ENCODE measurements around the gene ATF4. TPM values are rescaled to one million over a fixed set of nuclear protein-coding genes. Genes with fewer than 3 reads are reported as not detected.

The ATF4 gene
- total RNA-seq, 1 experiment from 2014 or later, result 230 TPM

DNA sequence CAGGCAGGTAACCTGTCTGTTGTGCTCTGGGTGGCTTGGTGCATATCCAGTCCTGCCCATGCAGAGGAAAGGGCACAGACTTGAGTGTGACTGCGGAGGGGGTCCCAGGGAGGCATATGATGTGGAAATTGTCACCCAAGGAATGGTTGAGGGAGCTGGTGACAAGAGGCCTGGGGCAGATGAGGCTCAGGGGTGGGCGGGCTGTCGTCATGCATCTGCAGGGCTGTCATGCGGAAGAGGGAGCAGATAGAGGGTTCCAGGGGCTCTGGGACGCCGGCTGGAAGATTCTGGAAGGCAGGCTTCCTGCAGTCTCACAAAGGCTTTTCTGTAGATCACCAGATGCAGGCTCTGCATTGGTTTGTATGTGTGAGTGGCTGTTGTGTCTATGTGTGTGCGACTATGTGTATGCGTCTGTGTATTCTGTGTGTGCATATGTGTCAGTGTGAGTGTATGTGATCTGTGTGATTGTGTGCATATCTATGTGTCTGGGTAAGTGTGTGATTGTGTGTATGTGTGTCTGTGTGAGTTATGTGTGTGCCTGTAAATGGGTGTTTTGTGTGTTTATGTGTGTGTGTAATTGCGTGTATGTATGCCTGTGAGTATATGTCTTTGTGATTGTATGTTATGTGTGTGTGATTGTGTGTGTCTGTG lies 42.6 kb downstream of the ATF4 start:
- peaks cover 7% of the 10 kb centered on the region; the same call in 1 of the 2 replicates for H3K4me1 ChIP-seq (ENCODE audit: insufficient read depth, low read length)
- H3K36me3 ChIP-seq (ENCODE audit: low read depth, low read length), result no peaks in the 10 kb centered on the region
- no TSS peak for BruUV-seq (replicated peaks)
- no peaks in the 10 kb centered on the region for H3K79me2 ChIP-seq (ENCODE audit: low read length)
- no peaks in the 10 kb centered on the region for H3F3A ChIP-seq (ENCODE audit: low read length, unreplicated experiment)
- POLR2A ChIA-PET (ENCODE audit: unreplicated experiment), result no interaction called here
- CTCF ChIA-PET, result no interaction called here
- no peak overlapping the region for H3K9ac ChIP-seq (ENCODE audit: low read length)
- intact Hi-C loops (cut with micrococcal nuclease), result no loop called here
- no peaks in the 10 kb centered on the region; the same call in 1 of the 2 replicates for H3K27me3 ChIP-seq (ENCODE audit: low read length)
- H3K9me3 ChIP-seq (ENCODE audit: low read length), result no peaks in the 10 kb centered on the region
- H3K4me2 ChIP-seq (ENCODE audit: low read length), result no peak overlapping the region
- ATAC-seq, result no peak
- H3K9me2 ChIP-seq (replicated peaks; ENCODE audit: low read length), result no peaks in the 10 kb centered on the region
- H4K20me1 ChIP-seq (ENCODE audit: low read length), result no peaks in the 10 kb centered on the region
- no peak overlapping the region for H3K4me3 ChIP-seq (ENCODE audit: low read length)
- TF ChIP-seq, protein P1, sequence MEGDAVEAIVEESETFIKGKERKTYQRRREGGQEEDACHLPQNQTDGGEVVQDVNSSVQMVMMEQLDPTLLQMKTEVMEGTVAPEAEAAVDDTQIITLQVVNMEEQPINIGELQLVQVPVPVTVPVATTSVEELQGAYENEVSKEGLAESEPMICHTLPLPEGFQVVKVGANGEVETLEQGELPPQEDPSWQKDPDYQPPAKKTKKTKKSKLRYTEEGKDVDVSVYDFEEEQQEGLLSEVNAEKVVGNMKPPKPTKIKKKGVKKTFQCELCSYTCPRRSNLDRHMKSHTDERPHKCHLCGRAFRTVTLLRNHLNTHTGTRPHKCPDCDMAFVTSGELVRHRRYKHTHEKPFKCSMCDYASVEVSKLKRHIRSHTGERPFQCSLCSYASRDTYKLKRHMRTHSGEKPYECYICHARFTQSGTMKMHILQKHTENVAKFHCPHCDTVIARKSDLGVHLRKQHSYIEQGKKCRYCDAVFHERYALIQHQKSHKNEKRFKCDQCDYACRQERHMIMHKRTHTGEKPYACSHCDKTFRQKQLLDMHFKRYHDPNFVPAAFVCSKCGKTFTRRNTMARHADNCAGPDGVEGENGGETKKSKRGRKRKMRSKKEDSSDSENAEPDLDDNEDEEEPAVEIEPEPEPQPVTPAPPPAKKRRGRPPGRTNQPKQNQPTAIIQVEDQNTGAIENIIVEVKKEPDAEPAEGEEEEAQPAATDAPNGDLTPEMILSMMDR (conservative IDR thresholded peaks at IDR 0.05; ENCODE audit: low read depth, low read length), result no peak
- TF ChIP-seq EZH2phosphoT487 (IDR thresholded peaks at IDR 0.05; ENCODE audit: borderline replicate concordance, low read length), result no peak
- TF ChIP-seq EZH2 (IDR thresholded peaks at IDR 0.05; ENCODE audit: low read length, unreplicated experiment), result no peak
- no peak for DNase-seq
- H3K27ac ChIP-seq (ENCODE audit: low read length), result no peak overlapping the region
- no peak overlapping the region for H2AFZ ChIP-seq (ENCODE audit: low read length)

DNA sequence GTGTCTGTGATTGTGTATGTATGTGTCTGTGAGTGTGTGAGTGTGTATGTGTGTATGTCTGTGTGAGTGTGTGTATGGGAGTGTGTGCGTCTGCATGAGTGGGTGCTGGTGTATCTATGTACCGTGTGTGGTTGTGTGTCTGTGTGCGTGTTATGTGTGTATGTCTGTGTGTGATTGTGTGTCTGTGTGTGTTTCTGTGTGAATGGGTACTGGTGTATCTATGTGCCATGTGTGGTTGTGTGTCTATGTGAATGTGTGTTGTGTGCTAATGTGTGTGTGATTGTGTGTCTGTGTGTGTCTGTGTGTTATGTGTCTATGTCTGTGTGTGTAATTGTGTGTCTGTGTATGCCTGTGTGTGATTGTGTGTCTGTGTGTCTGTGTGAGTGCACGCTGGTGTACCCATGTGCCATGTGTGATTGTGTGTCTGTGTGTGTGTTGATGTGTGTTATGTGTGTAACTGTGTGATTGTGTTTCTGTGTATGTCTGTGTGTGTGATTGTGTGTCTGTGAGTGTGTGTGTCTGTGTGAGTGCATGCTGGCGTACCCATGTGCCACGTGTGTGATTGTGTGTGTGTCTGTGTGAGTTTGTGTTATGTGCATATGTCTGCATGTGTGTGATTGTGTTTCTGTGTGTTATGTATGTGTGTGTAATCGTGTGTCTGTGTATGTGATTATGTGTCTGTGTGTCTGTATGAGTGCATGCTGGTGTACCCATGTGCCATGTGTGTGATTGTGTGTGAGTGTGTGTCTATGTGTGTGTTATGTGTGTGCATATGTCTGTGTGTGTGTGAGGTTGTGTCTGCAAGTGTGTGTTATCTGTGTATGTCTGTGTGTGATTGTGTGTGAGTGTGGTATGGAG lies 43.4 kb downstream of the ATF4 start:
- ATAC-seq (no peak), DNase-seq (no peak)
- Histone ChIP-seq H2AFZ (ENCODE audit: low read length) (no peak overlapping the region), H3K27me3 (ENCODE audit: low read length) (no peaks in the 10 kb centered on the region), H3K4me2 (ENCODE audit: low read length) (no peak overlapping the region), H4K20me1 (ENCODE audit: low read length) (no peaks in the 10 kb centered on the region), H3K9ac (ENCODE audit: low read length) (no peak overlapping the region), H3K4me1 (ENCODE audit: insufficient read depth, low read length) (peaks cover 7% of the 10 kb centered on the region; the same call in 1 of the 2 replicates), H3F3A (ENCODE audit: low read length, unreplicated experiment) (no peaks in the 10 kb centered on the region), H3K9me2 (replicated peaks; ENCODE audit: low read length) (no peaks in the 10 kb centered on the region), H3K4me3 (ENCODE audit: low read length) (no peak overlapping the region), H3K79me2 (ENCODE audit: low read length) (no peaks in the 10 kb centered on the region), H3K27ac (ENCODE audit: low read length) (no peak overlapping the region), H3K9me3 (ENCODE audit: low read length) (no peaks in the 10 kb centered on the region), H3K36me3 (ENCODE audit: low read depth, low read length) (no peaks in the 10 kb centered on the region)
- TF ChIP-seq, protein P1 (conservative IDR thresholded peaks at IDR 0.05; ENCODE audit: low read depth, low read length), result no peak
- TF ChIP-seq EZH2phosphoT487 (IDR thresholded peaks at IDR 0.05; ENCODE audit: borderline replicate concordance, low read length), result no peak
- no peak for TF ChIP-seq EZH2 (IDR thresholded peaks at IDR 0.05; ENCODE audit: low read length, unreplicated experiment)
- intact Hi-C loops (cut with micrococcal nuclease), result no loop called here
- ChIA-PET POLR2A (ENCODE audit: unreplicated experiment) (no interaction called here), CTCF (no interaction called here)
- BruUV-seq (replicated peaks), result no TSS peak
